ENCODE measurements around the gene TMEM30B. TPM values are rescaled to one million over a fixed set of nuclear protein-coding genes. Genes with fewer than 3 reads are reported as not detected.
"Not testable (repeated sequence)": the region's sequence is repeated elsewhere in the genome, so short reads cannot be mapped to it uniquely, and the experiment has no call there.

Gene TMEM30B
- total RNA-seq, 1 donor from 2014 or later, result 1.2 TPM

DNA sequence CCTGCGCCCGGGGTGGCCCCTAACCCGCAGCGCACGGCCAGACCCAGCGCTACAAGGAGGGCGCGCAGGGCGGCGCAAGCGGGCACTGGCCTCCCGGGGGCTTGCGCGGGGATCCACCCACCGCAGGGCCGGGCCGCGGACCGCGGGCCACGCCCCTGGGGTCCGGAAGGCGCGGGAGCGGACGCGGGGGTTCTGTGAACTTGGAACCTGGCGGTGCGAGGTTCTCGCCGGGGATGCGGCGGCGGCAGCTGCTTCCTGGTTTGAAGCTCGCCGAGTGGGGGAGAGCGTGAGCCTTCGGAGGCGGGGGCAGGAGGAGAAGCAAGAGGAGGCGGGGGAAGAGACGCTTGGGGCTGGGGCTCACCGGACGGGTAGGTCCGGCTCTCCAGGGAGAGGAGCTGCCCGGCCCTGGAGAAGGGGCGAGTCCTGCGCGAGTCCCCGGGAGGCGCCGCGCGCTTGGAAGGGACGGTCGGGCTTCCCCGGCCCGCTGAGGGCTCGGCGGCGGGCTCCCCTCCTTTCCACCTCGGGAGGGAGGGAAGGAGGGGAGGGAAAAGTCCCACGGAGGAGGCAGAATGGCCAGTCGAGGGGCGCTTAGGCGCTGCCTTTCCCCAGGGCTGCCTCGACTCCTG lies 40.4 kb upstream of the TMEM30B start, which contains the start of gene PRKCH:
PRKCH (plus strand) TSS at position 195 of the 626 bp plus-strand sequence. CDS start 523 bp downstream, outside the sequence.
- H3K36me3 Mint-ChIP-seq (ENCODE audit: unreplicated experiment), result no peaks in the 10 kb centered on the region
- H3K27me3 Mint-ChIP-seq (ENCODE audit: unreplicated experiment), result peaks cover 11% of the 10 kb centered on the region

DNA sequence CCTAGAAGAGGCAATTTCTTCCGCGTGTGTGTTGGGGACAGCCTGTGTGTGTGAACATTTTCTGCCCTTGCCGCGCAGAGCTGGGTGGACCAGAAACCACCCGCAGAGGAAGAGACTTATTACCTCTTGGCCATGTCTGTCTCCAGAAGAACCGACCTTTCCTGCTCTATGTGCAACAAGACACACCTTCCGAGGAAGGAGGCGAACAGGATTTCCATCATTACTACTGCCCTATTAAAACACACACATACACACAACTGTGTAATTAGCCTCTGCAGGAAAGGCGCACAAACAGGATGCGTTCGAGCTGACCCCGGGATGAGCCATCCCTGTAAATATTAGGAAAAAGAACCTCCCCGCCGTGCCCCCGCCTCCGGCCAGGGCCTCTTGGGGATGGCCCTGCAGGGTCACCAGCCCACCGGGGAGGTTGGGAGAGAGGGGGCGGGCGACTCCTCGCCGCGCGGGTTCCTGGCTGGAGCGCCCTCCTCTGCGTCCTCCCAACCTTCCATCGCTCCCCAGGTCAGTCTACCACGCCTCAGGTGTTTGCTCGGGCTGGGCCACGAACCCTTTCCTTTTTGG lies 39.8 kb upstream of the TMEM30B start:
- TF ChIP-seq, protein P1, sequence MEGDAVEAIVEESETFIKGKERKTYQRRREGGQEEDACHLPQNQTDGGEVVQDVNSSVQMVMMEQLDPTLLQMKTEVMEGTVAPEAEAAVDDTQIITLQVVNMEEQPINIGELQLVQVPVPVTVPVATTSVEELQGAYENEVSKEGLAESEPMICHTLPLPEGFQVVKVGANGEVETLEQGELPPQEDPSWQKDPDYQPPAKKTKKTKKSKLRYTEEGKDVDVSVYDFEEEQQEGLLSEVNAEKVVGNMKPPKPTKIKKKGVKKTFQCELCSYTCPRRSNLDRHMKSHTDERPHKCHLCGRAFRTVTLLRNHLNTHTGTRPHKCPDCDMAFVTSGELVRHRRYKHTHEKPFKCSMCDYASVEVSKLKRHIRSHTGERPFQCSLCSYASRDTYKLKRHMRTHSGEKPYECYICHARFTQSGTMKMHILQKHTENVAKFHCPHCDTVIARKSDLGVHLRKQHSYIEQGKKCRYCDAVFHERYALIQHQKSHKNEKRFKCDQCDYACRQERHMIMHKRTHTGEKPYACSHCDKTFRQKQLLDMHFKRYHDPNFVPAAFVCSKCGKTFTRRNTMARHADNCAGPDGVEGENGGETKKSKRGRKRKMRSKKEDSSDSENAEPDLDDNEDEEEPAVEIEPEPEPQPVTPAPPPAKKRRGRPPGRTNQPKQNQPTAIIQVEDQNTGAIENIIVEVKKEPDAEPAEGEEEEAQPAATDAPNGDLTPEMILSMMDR (IDR thresholded peaks at IDR 0.05), result no peak
- peaks cover 13% of the 10 kb centered on the region for H3K4me1 Mint-ChIP-seq (ENCODE audit: unreplicated experiment)
- H3K4me3 Mint-ChIP-seq (ENCODE audit: unreplicated experiment), result peak overlapping the region; percentile 81
- H3K36me3 Mint-ChIP-seq (ENCODE audit: unreplicated experiment), result no peaks in the 10 kb centered on the region
- no peak for DNase-seq (ENCODE audit: extremely low spot score, unreplicated experiment)
- H3K27me3 Mint-ChIP-seq (ENCODE audit: unreplicated experiment), result peaks cover 11% of the 10 kb centered on the region
- no peak overlapping the region for H3K27ac Mint-ChIP-seq (ENCODE audit: unreplicated experiment)
- H3K9me3 Mint-ChIP-seq (ENCODE audit: unreplicated experiment), result peaks cover 4% of the 10 kb centered on the region

More for the DNA sequence above, 40.4 kb upstream of the TMEM30B start, which contains the start of gene PRKCH:
- TF ChIP-seq, protein P1 (IDR thresholded peaks at IDR 0.05), result peak; percentile 24
- no peak for DNase-seq (ENCODE audit: extremely low spot score, unreplicated experiment)
- Mint-ChIP-seq H3K27ac (ENCODE audit: unreplicated experiment) (no peak within 1 kb of the TSS), H3K9me3 (ENCODE audit: unreplicated experiment) (peaks cover 4% of the 10 kb centered on the region), H3K4me3 (ENCODE audit: unreplicated experiment) (peak within 1 kb of the TSS; percentile 81), H3K4me1 (ENCODE audit: unreplicated experiment) (peaks cover 13% of the 10 kb centered on the region)

DNA sequence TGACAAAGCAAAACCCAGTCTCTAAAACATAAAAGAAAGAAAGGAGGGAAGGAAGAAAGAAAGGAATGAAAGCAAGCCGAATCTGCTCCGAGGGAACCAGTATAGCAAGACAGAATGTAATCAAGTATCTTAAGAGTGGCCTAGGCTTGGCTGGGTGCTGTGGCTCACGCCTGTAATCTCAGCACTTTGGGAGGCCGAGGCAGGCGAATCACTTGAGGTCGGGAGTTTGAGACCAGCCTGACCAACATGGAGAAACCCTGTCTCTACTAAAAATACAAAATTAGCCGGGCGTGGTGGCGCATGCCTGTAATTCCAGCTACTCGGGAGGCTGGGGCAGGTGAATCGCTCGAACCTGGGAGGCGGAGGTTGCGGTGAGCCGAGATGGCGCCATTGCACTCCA lies 39.0 kb upstream of the TMEM30B start:
- not testable (repeated sequence) for H3K4me3 Mint-ChIP-seq (ENCODE audit: unreplicated experiment); H3K9me3 Mint-ChIP-seq (ENCODE audit: unreplicated experiment); H3K36me3 Mint-ChIP-seq (ENCODE audit: unreplicated experiment); DNase-seq (ENCODE audit: extremely low spot score, unreplicated experiment); H3K27ac Mint-ChIP-seq (ENCODE audit: unreplicated experiment)
- Mint-ChIP-seq H3K27me3 (ENCODE audit: unreplicated experiment) (peaks cover 12% of the 10 kb centered on the region), H3K4me1 (ENCODE audit: unreplicated experiment) (peaks cover 13% of the 10 kb centered on the region)

DNA sequence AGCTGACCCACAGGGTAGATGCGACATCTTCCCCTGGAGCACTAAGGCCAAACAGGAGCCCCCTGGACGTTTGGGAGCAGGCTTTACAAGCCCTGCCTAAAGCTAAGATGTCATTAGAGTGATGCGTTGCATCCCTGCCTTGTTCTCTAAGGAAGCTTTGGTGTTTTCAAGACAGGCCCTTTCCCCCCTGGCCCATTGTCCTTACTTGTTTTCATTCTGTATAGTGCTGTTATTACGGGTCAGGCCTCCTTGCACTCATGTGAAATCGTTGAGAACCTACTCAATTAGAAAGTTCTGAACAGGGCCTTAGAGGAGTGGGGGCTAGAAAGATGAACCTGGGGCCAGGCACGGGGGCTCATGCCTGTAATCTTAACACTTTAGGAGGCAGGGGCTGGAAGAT lies 38.6 kb upstream of the TMEM30B start:
- Mint-ChIP-seq H3K4me3 (ENCODE audit: unreplicated experiment) (no peak overlapping the region), H3K4me1 (ENCODE audit: unreplicated experiment) (peaks cover 13% of the 10 kb centered on the region), H3K9me3 (ENCODE audit: unreplicated experiment) (no peaks in the 10 kb centered on the region), H3K27ac (ENCODE audit: unreplicated experiment) (no peak overlapping the region), H3K36me3 (ENCODE audit: unreplicated experiment) (no peaks in the 10 kb centered on the region), H3K27me3 (ENCODE audit: unreplicated experiment) (peaks cover 17% of the 10 kb centered on the region)
- TF ChIP-seq, protein P1 (IDR thresholded peaks at IDR 0.05), result no peak
- DNase-seq (ENCODE audit: extremely low spot score, unreplicated experiment), result no peak

DNA sequence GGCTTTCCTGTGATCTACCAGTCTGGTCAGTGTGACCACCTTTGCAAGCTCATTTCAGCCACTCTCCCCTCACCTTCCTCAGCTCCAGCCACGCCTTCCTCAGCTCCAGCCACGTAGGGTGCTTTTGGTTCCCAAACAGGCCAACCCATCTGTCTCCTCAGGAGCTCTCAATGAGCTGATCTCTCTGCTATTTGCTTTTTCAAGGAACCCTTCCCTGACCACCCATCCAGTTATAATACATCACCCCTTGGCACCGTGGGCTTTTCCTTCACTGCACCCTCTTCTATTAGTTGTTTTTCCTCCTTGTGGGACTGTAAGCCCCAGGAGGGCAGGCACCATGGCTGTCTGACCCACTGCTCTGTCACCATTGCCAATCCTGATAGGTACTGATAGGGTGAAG lies 37.9 kb upstream of the TMEM30B start:
- TF ChIP-seq, protein P1 (IDR thresholded peaks at IDR 0.05), result no peak
- H3K27ac Mint-ChIP-seq (ENCODE audit: unreplicated experiment), result no peak overlapping the region
- H3K36me3 Mint-ChIP-seq (ENCODE audit: unreplicated experiment), result no peaks in the 10 kb centered on the region
- H3K4me1 Mint-ChIP-seq (ENCODE audit: unreplicated experiment), result peaks cover 13% of the 10 kb centered on the region
- DNase-seq (ENCODE audit: extremely low spot score, unreplicated experiment), result no peak
- H3K9me3 Mint-ChIP-seq (ENCODE audit: unreplicated experiment), result no peaks in the 10 kb centered on the region
- H3K27me3 Mint-ChIP-seq (ENCODE audit: unreplicated experiment), result peaks cover 23% of the 10 kb centered on the region
- no peak overlapping the region for H3K4me3 Mint-ChIP-seq (ENCODE audit: unreplicated experiment)
